Gastrocnemius medialis (tissue), 4 donors: ENCODE results near the gene CARM1. TPM values are rescaled to one million over a fixed set of nuclear protein-coding genes. Genes with fewer than 3 reads are reported as not detected.

Experiments used
- ATAC-seq, 2 donors: fragments of 150-250 bp; one replicate each; pipeline ENCODE4 v1.9.1; 2016
- DNase-seq, 2 donors: peaks; one replicate each; pipeline ENCODE4 v3.0.0-alpha.2; 2019
- H3K27ac ChIP-seq, 4 donors: fragments of 200-600 bp; sonication (generic); 1 replicate in 1 of 4; 2 replicates in 3 of 4; pipeline ENCODE4 v1.5.1; 2016 to 2018; ENCODE audit warnings: mild to moderate bottlenecking in 2 of 4, moderate library complexity in 1 of 4
- H3K27me3 ChIP-seq, 3 donors: fragments of 200-600 bp; sonication (generic) in 2 of 3; 1 replicate in 1 of 3; 2 replicates in 2 of 3; pipeline versions ENCODE4 v1.5.1 to v1.6.0; 2016 to 2019; ENCODE audit warnings: mild to moderate bottlenecking in 1 of 3, moderate library complexity in 1 of 3
- H3K36me3 ChIP-seq, 2 donors: fragments of 200-600 bp; sonication (generic) in 1 of 2; one replicate each; pipeline ENCODE4 v1.5.1; 2017 to 2018
- H3K4me1 ChIP-seq, 2 donors: fragments of 200-600 bp; sonication (generic) in 1 of 2; one replicate each; pipeline ENCODE4 v1.5.1; 2016 to 2017; ENCODE audit warnings: mild to moderate bottlenecking in 2 of 2
- H3K4me3 ChIP-seq, 4 donors: fragments of 200-600 bp; sonication (generic) in 3 of 4; 1 replicate in 1 of 4; 2 replicates in 3 of 4; pipeline ENCODE4 v1.5.1; 2016 to 2019; ENCODE audit warnings: mild to moderate bottlenecking in 2 of 4
- H3K9me3 ChIP-seq, 3 donors: fragments of 200-600 bp; sonication (generic) in 2 of 3; 1 replicate in 1 of 3; 2 replicates in 2 of 3; pipeline ENCODE4 v1.5.1; 2016 to 2019
- CTCF ChIP-seq, 5 experiments: fragments of 450-650 bp in 3 of 5; fragments of 200-600 bp in 2 of 5; sonication (generic) in 2 of 5; IDR thresholded peaks in 4 of 5; conservative IDR thresholded peaks in 1 of 5; 1 replicate in 4 of 5; 2 replicates in 1 of 5; pipeline ENCODE4 v1.5.1; 2016 to 2019; ENCODE audit warnings: antibody characterized with exemption in 5 of 5, mild to moderate bottlenecking in 3 of 5, moderate library complexity in 3 of 5
- POLR2A ChIP-seq, 2 donors: fragments of 450-650 bp; IDR thresholded peaks; one replicate each; pipeline ENCODE4 v1.6.1; 2017; ENCODE audit warnings: antibody characterized with exemption in 2 of 2, mild to moderate bottlenecking in 2 of 2, moderate library complexity in 2 of 2
- in situ Hi-C, 4 donors: fragments of 200-750 bp; cut with MboI; loops; one replicate each; pipeline versions ENCODE4 v1.15.0 to v1.8.0; 2017; ENCODE audit warnings: low sequenced_read_pairs in 4 of 4
- intact Hi-C: fragments of 100-400 bp; cut with DNase I; formaldehyde crosslinking; loops from one replicate; pipeline ENCODE4 v1.15.1; 2023; ENCODE audit warnings: low total_unique reads
- total RNA-seq, 4 donors: library from RNA; depleted of rRNA; stranded (reverse); fragments of >200 nt; gene quantifications; one replicate each; pipeline versions ENCODE4 v1.1.0 to v1.2.3, GENCODE V29; 2016

Gene CARM1
- total RNA-seq, 4 donors from 2014 or later: 31.2 to 58.5 (median 53.0) TPM

- peaks cover 0 to 4% (median 2%) of the 10 kb centered on the region in 3 donors for H3K9me3 ChIP-seq
- ATAC-seq: no peak
- no peak overlapping the region for H3K4me3 ChIP-seq
- no peak for DNase-seq
- intact Hi-C loops (loop anchor here (10.0 kb wide), 1 partner anchor 267 kb away; the partner anchor contains the start of genes CDKN2D and KRI1), in situ Hi-C loops (no loop called here)
- TF ChIP-seq POLR2A (IDR thresholded peaks at IDR 0.05): no peak
- no peak for TF ChIP-seq CTCF (IDR thresholded peaks at IDR 0.05 in 4 of 5, conservative IDR thresholded peaks at IDR 0.05 in 1 of 5)
- peak overlapping the region in 1 of 4 donors; percentile 38 for H3K27ac ChIP-seq
- H3K27me3 ChIP-seq: no peaks in the 10 kb centered on the region
- peaks cover 6 to 10% of the 10 kb centered on the region in 2 donors for H3K4me1 ChIP-seq
- H3K36me3 ChIP-seq: peaks cover 0 to 44% of the 10 kb centered on the region in 2 donors
Measured at GRCh38 chr19:10831987-10832938, 39.1 kb upstream of the CARM1 start.

DNA sequence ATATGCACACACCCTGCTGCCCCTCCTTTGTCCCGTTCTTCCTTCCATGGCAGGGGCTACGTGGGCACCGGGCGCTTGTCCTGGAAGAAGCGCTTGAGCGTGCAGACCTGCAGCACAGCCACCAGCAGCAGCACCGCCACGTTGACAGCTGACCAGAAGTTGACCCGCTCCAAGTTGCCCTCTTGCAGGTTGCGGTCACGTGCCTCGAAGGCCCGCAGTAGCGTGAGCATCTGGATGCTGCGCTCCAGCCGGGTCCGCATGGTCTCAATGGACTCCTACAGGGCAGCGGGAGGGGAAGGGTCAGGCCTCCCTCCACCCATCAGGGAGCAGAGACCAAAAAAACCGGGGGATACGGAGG is 38.4 kb upstream of the CARM1 start:
- Histone ChIP-seq H3K27ac (peak overlapping the region in 1 of 4 donors; percentile 100), H3K9me3 (peaks cover 0 to 4% (median 2%) of the 10 kb centered on the region in 3 donors), H3K27me3 (no peaks in the 10 kb centered on the region), H3K4me1 (peaks cover 6 to 10% of the 10 kb centered on the region in 2 donors), H3K36me3 (peaks cover 0 to 43% of the 10 kb centered on the region in 2 donors), H3K4me3 (no peak overlapping the region)
- intact Hi-C loops: loop anchor here (10.0 kb wide), 1 partner anchor 268 kb away; the partner anchor contains the start of genes CDKN2D and KRI1
- in situ Hi-C loops: no loop called here
- no peak for TF ChIP-seq POLR2A (IDR thresholded peaks at IDR 0.05)
- TF ChIP-seq CTCF (IDR thresholded peaks at IDR 0.05 in 4 of 5, conservative IDR thresholded peaks at IDR 0.05 in 1 of 5): no peak
- ATAC-seq: no peak
- no peak for DNase-seq

DNA sequence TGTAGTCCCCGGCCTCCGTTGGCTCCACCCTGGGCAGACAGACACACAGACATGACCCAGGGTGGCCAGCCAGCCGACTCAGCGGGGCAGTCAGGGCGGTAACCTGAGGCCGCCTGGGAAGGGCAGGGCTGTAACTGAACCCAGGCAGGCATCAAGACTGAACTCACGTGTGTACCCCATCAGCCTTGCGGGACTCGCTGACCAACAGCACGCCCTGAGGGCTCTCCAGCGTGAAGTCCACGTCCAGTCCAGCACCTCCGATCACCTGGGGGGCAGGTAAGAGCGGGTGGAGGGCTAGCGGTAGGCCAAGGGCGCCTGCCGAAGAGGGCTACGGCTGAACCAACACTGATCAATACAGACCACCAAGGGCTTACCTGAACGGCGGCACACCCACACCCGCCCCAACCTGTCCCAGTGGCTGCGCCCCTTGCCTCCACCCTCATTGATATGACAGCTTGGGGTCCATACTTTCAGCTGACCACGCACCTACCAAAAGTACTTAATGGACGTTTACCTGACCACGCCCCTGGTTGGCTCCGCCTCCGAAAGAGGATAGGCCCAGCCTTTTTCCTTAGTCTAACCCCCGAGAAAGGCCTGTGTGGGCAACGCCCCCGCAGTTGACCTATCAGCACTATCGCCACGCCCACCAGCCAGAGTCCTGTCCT is 36.1 kb upstream of the CARM1 start:
- TF ChIP-seq POLR2A (IDR thresholded peaks at IDR 0.05): peak in 1 of 2 donors; percentile 19
- no peak for TF ChIP-seq CTCF (IDR thresholded peaks at IDR 0.05 in 4 of 5, conservative IDR thresholded peaks at IDR 0.05 in 1 of 5)
- Histone ChIP-seq H3K9me3 (peaks cover 0 to 4% (median 2%) of the 10 kb centered on the region in 3 donors), H3K27ac (peak overlapping the region; percentile 95 to 100 (median 98)), H3K36me3 (peaks cover 0 to 31% of the 10 kb centered on the region in 2 donors), H3K4me1 (peaks cover 6 to 10% of the 10 kb centered on the region in 2 donors), H3K4me3 (peak overlapping the region; percentile 73 to 87 (median 80)), H3K27me3 (no peaks in the 10 kb centered on the region)
- in situ Hi-C loops (no loop called here), intact Hi-C loops (loop anchor here (1.0 to 10.0 kb wide), 3 partner anchors 118 to 270 kb away; partner anchors contain the start of genes CDKN2D, KRI1 and QTRT1)
- peak; percentile 24 for ATAC-seq
- peak; percentile 59 to 100 for DNase-seq

GRCh38 chr19:10835754-10836478 is 35.4 kb upstream of the CARM1 start, which contains the start of gene TMED1:
Gene TMED1 (minus strand): TSS chr19:10836212. CDS start chr19:10836191, 21 bp downstream.
- peak in 4 of 5 experiments; percentile 23 to 77 (median 54) for TF ChIP-seq CTCF (IDR thresholded peaks at IDR 0.05 in 4 of 5, conservative IDR thresholded peaks at IDR 0.05 in 1 of 5)
- peak; percentile 50 to 57 for TF ChIP-seq POLR2A (IDR thresholded peaks at IDR 0.05)
- Histone ChIP-seq H3K36me3 (peaks cover 0 to 24% of the 10 kb centered on the region in 2 donors), H3K9me3 (peaks cover 0 to 4% (median 2%) of the 10 kb centered on the region in 3 donors), H3K27me3 (no peaks in the 10 kb centered on the region), H3K4me1 (peaks cover 6 to 10% of the 10 kb centered on the region in 2 donors), H3K4me3 (peak within 1 kb of the TSS; percentile 73 to 87 (median 80)), H3K27ac (peak within 1 kb of the TSS; percentile 95 to 100 (median 98))
- ATAC-seq (peak; percentile 85 to 89), DNase-seq (peak; percentile 97 to 100)
- in situ Hi-C loops: no loop called here
- intact Hi-C loops: loop anchor here (1.0 to 10.0 kb wide), 6 partner anchors 35 to 271 kb away; partner anchors contain the start of genes CARM1, CDKN2D, KRI1 and QTRT1
